GM12878 (cell line): ENCODE measurements around the gene ASF1B. TPM values are rescaled to one million over a fixed set of nuclear protein-coding genes. Genes with fewer than 3 reads are reported as not detected.
"Not testable (repeated sequence)": the region's sequence is repeated elsewhere in the genome, so short reads cannot be mapped to it uniquely, and the experiment has no call there.

Experiments
- ATAC-seq: fragments of 200-7000 bp; cut with Tn5 transposase; 3 replicates; pipeline ENCODE4 v1.9.1; 2020; ENCODE audit warnings: mild to moderate bottlenecking, moderate library complexity
- BruUV-seq: library from RNA; stranded (reverse); fragments of 400-500 nt; replicated peaks from 2 replicates; lab custom pipeline; 2021; lab: Mats Ljungman, UMichigan
- CTCF ChIA-PET: fragments of 300-600 bp; sonication (Branson Sonifier 250); formaldehyde crosslinking; extraction: SDS; loops from one replicate; lab custom pipeline; 2021; ENCODE audit warnings: inconsistent platforms; lab: Yijun Ruan, JAX
- POLR2A ChIA-PET: fragments of 350-600 bp; formaldehyde crosslinking; extraction: SDS; loops from one replicate; lab custom pipeline; 2021; ENCODE audit warnings: inconsistent platforms; lab: Charles Lee
- RAD21 ChIA-PET: fragments of 300-600 bp; sonication (Branson Sonifier 250); formaldehyde crosslinking; loops from one replicate; lab custom pipeline; 2023; ENCODE audit warnings: antibody characterized with exemption; ENCODE audit not compliant: unreplicated experiment; lab: Charles Lee
- SMC1A ChIA-PET: fragments of 300-600 bp; sonication (Branson Sonifier 250); formaldehyde crosslinking; loops from one replicate; lab custom pipeline; 2023; ENCODE audit not compliant: unreplicated experiment, uncharacterized antibody; lab: Charles Lee
- DNase-seq: peaks from one replicate; pipeline ENCODE4 v3.0.0-alpha.2; 2011; ENCODE audit warnings: low read depth, low spot score
- FAIRE-seq: peaks from 3 replicates; lab custom pipeline; 2011; peaks lifted over from hg19 to GRCh38; lab: Jason Lieb, UNC
- H2AFZ ChIP-seq: 2 replicates; pipeline ENCODE4 v1.6.0; 2011; ENCODE audit warnings: low read depth, low read length, control low read depth; ENCODE audit not compliant: control insufficient read depth
- H3K27ac ChIP-seq: 2 replicates; pipeline ENCODE4 v1.5.1; 2011; ENCODE audit warnings: control low read depth; ENCODE audit not compliant: control insufficient read depth, insufficient read depth
- H3K27me3 ChIP-seq, 2 experiments: replicated peaks in 1 of 2; 2 replicates each; pipeline versions ENCODE4 v1.6.0 to v1.6.1; 2011; ENCODE audit warnings: low read length in 1 of 2; ENCODE audit not compliant: control insufficient read depth in 2 of 2, insufficient read depth in 2 of 2
- H3K36me3 ChIP-seq, 2 experiments: 2 replicates each; pipeline ENCODE4 v1.5.1; 2011; ENCODE audit warnings: low read length in 1 of 2; ENCODE audit not compliant: control insufficient read depth in 2 of 2, insufficient read depth in 2 of 2
- H3K4me1 ChIP-seq: 2 replicates; pipeline ENCODE4 v1.6.1; 2011; ENCODE audit warnings: mild to moderate bottlenecking, low read length, moderate library complexity, mixed read lengths; ENCODE audit not compliant: control insufficient read depth, insufficient read depth
- H3K4me2 ChIP-seq: 2 replicates; pipeline ENCODE4 v1.6.0; 2011; ENCODE audit warnings: control low read depth; ENCODE audit not compliant: control insufficient read depth, insufficient read depth
- H3K4me3 ChIP-seq: fragments of 200-600 bp; sonication (generic); 2 replicates; pipeline ENCODE4 v1.5.1; 2016
- H3K79me2 ChIP-seq: 2 replicates; pipeline ENCODE4 v1.6.0; 2011; ENCODE audit warnings: low read length; ENCODE audit not compliant: control insufficient read depth, insufficient read depth
- H3K9ac ChIP-seq: 2 replicates; pipeline ENCODE4 v1.8.0; 2011; ENCODE audit warnings: low read length, control low read depth, mixed read lengths; ENCODE audit not compliant: control insufficient read depth, insufficient read depth
- H3K9me3 ChIP-seq: replicated peaks from 3 replicates; pipeline ENCODE4 v1.5.1; 2011; ENCODE audit warnings: mild to moderate bottlenecking, low read length; ENCODE audit not compliant: control insufficient read depth, insufficient read depth
- H4K20me1 ChIP-seq: 2 replicates; pipeline ENCODE4 v1.6.0; 2011; ENCODE audit not compliant: control insufficient read depth, insufficient read depth
- CEBPB ChIP-seq, 2 experiments: fragments of 150-350 bp in 1 of 2; IDR thresholded peaks; 2 replicates each; pipeline ENCODE4 v1.6.1; 2012 to 2014; ENCODE audit warnings: low read depth in 2 of 2, low read length in 2 of 2, borderline replicate concordance in 1 of 2, inconsistent platforms in 1 of 2
- EZH2 ChIP-seq: IDR thresholded peaks from 2 replicates; pipeline ENCODE4 v1.6.1; 2012; ENCODE audit warnings: low read depth, mild to moderate bottlenecking, control low read depth, inconsistent platforms, low read length, borderline replicate concordance; ENCODE audit not compliant: control insufficient read depth
- JUND ChIP-seq: IDR thresholded peaks from 2 replicates; pipeline ENCODE4 v1.6.1; 2012; ENCODE audit warnings: low read depth, mild to moderate bottlenecking, low read length, improper control_type of control experiment, moderate library complexity
- NR2C2 ChIP-seq: IDR thresholded peaks from 2 replicates; pipeline ENCODE4 v1.6.1; 2011; ENCODE audit warnings: borderline replicate concordance, low read depth; ENCODE audit not compliant: control insufficient read depth, insufficient read length
- RCOR1 ChIP-seq: conservative IDR thresholded peaks from 2 replicates; pipeline ENCODE4 v1.6.1; 2012; ENCODE audit warnings: low read depth, low read length, improper control_type of control experiment
- RFX5 ChIP-seq: IDR thresholded peaks from 2 replicates; pipeline ENCODE4 v1.6.1; 2011; ENCODE audit warnings: low read depth, low read length, improper control_type of control experiment
- YY1 ChIP-seq: IDR thresholded peaks from 2 replicates; pipeline ENCODE4 v1.6.1; 2011; ENCODE audit warnings: low read depth, mild to moderate bottlenecking, low read length
- WGBS: methylation state at CpG from one replicate; pipeline ENCODE4 v1.1.6; 2016; ENCODE audit warnings: low lambda C conversion rate; ENCODE audit not compliant: insufficient replicate concordance, insufficient coverage; ENCODE audit errors: missing lambda C conversion rate; 5-methylcytosine and 5-hydroxymethylcytosine counted together
- in situ Hi-C: fragments of 300-500 bp; cut with MboI; formaldehyde crosslinking; loops from 9 replicates; pipeline ENCODE4 v1.14.3; 2018; ENCODE audit warnings: mixed read lengths
- intact Hi-C: fragments of 100-400 bp; cut with micrococcal nuclease; formaldehyde crosslinking; loops from one replicate; pipeline ENCODE4 v1.14.2; 2022; ENCODE audit not compliant: unreplicated experiment
- polyA plus RNA-seq, 11 experiments: library from polyadenylated mRNA; depleted of rRNA in 4 of 11; unstranded in 6 of 11; stranded (reverse) in 5 of 11; fragments of >200 nt; fragmentation: Nextera tagmentation in 4 of 11; fragmentation: Illumina TruSeq in 1 of 11; extraction: Ambion mirVana in 4 of 11; extraction: Trizol in 1 of 11; gene quantifications; 1 replicate in 1 of 11; 2 replicates in 10 of 11; pipeline versions ENCODE4 v1.2.1 to v1.2.3, GENCODE V29; 2011 to 2016; ENCODE audit warnings: inconsistent platforms in 2 of 11, missing spikeins in 2 of 11, low read depth in 1 of 11
- total RNA-seq, 4 experiments: library from RNA; depleted of rRNA in 3 of 4; stranded (reverse); fragments of >200 nt in 3 of 4; fragmentation: Illumina TruSeq in 1 of 4; extraction: Trizol in 1 of 4; gene quantifications; 2 replicates each; pipeline versions ENCODE4 v1.2.1 to v1.2.3, GENCODE V29; 2013 to 2021
- TF ChIP-seq, protein P1 (sequence below), 3 experiments: IDR thresholded peaks in 2 of 3; conservative IDR thresholded peaks in 1 of 3; 2 replicates each; pipeline ENCODE4 v1.5.1; 2011; ENCODE audit warnings: low read depth in 3 of 3, low read length in 3 of 3, mild to moderate bottlenecking in 3 of 3, control low read depth in 2 of 3, moderate library complexity in 2 of 3, inconsistent platforms in 1 of 3, mixed read lengths in 1 of 3; ENCODE audit not compliant: control insufficient read depth in 2 of 3, insufficient read depth in 1 of 3; ENCODE audit errors: extremely low read depth in 1 of 3
- TF ChIP-seq, protein P2 (sequence below): fragments of 450-650 bp; IDR thresholded peaks from 2 replicates; pipeline ENCODE4 v1.6.1; 2017; ENCODE audit warnings: low read depth, mild to moderate bottlenecking, moderate library complexity
- TF ChIP-seq, protein P3 (sequence below): fragments of 450-650 bp; IDR thresholded peaks from 2 replicates; pipeline ENCODE4 v1.6.1; 2017; ENCODE audit warnings: mild to moderate bottlenecking

Gene ASF1B
- total and polyA plus RNA-seq, 10 of the 15 experiments (the other 5 are each of a cell fraction or from before 2014, with no cell fraction given) = 10.4 to 217 (median 90.2) TPM

DNA sequence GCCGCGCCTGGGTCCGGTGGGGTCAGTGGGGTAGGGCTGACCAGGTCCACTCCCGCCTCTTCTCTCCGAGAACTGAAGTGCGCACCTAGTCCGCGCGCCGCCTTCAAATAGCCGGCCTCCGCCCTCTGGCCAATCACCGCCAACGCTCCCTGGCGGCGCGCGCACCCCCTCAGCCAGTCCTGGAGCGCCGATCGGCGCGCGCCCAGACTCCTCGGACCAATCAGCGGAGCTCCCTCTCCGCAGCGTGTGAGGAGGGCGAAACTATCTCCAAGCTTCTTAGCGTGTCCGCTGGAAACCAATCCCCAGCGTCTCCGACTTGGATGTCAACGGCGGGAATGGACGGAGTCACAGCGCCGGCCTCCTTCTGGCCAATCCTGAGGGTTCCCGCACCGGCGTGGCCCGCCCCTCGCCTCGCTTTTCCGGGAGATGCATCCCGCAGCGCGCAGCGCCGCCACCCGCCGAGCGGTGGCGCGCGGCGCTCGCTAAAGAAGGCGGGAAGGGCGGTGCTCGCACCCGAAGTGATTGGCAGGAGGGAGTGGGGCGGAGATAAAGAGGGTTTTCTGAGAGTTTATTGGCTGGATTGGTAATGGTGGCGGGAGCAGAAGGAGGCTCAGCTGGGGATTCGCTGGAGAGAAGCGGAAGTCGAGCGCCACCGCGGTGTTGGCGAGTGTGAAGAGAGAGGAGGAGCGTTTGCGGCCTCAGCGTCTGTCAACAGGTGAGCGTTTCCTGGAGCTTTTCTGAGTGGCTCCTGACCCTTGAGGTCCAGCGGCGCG is at the start of gene ASF1B (continued):
- TF ChIP-seq CEBPB (IDR thresholded peaks at IDR 0.05; ENCODE audit: borderline replicate concordance in 1 of 2, low read depth in 2 of 2, low read length in 2 of 2) = no peak
- no peak for TF ChIP-seq JUND
- no peak for TF ChIP-seq EZH2
- TF ChIP-seq RFX5 = peak; percentile 89
- TF ChIP-seq, protein P1, sequence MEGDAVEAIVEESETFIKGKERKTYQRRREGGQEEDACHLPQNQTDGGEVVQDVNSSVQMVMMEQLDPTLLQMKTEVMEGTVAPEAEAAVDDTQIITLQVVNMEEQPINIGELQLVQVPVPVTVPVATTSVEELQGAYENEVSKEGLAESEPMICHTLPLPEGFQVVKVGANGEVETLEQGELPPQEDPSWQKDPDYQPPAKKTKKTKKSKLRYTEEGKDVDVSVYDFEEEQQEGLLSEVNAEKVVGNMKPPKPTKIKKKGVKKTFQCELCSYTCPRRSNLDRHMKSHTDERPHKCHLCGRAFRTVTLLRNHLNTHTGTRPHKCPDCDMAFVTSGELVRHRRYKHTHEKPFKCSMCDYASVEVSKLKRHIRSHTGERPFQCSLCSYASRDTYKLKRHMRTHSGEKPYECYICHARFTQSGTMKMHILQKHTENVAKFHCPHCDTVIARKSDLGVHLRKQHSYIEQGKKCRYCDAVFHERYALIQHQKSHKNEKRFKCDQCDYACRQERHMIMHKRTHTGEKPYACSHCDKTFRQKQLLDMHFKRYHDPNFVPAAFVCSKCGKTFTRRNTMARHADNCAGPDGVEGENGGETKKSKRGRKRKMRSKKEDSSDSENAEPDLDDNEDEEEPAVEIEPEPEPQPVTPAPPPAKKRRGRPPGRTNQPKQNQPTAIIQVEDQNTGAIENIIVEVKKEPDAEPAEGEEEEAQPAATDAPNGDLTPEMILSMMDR (IDR thresholded peaks at IDR 0.05 in 2 of 3, conservative IDR thresholded peaks at IDR 0.05 in 1 of 3; ENCODE audit: control insufficient read depth in 2 of 3, extremely low read depth in 1 of 3, insufficient read depth in 1 of 3, low read depth in 3 of 3, low read length in 3 of 3) = peak; percentile 84 to 98 (median 95)
- no peak for TF ChIP-seq NR2C2
- peak; percentile 7; the same call in 1 of the 2 replicates for TF ChIP-seq YY1
- TF ChIP-seq, protein P2, sequence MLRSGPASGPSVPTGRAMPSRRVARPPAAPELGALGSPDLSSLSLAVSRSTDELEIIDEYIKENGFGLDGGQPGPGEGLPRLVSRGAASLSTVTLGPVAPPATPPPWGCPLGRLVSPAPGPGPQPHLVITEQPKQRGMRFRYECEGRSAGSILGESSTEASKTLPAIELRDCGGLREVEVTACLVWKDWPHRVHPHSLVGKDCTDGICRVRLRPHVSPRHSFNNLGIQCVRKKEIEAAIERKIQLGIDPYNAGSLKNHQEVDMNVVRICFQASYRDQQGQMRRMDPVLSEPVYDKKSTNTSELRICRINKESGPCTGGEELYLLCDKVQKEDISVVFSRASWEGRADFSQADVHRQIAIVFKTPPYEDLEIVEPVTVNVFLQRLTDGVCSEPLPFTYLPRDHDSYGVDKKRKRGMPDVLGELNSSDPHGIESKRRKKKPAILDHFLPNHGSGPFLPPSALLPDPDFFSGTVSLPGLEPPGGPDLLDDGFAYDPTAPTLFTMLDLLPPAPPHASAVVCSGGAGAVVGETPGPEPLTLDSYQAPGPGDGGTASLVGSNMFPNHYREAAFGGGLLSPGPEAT = no peak; the same call in 1 of the 2 replicates
- TF ChIP-seq, protein P3, sequence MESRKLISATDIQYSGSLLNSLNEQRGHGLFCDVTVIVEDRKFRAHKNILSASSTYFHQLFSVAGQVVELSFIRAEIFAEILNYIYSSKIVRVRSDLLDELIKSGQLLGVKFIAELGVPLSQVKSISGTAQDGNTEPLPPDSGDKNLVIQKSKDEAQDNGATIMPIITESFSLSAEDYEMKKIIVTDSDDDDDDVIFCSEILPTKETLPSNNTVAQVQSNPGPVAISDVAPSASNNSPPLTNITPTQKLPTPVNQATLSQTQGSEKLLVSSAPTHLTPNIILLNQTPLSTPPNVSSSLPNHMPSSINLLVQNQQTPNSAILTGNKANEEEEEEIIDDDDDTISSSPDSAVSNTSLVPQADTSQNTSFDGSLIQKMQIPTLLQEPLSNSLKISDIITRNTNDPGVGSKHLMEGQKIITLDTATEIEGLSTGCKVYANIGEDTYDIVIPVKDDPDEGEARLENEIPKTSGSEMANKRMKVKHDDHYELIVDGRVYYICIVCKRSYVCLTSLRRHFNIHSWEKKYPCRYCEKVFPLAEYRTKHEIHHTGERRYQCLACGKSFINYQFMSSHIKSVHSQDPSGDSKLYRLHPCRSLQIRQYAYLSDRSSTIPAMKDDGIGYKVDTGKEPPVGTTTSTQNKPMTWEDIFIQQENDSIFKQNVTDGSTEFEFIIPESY = no peak
- TF ChIP-seq RCOR1 = peak; percentile 46; the same call in 1 of the 2 replicates

DNA sequence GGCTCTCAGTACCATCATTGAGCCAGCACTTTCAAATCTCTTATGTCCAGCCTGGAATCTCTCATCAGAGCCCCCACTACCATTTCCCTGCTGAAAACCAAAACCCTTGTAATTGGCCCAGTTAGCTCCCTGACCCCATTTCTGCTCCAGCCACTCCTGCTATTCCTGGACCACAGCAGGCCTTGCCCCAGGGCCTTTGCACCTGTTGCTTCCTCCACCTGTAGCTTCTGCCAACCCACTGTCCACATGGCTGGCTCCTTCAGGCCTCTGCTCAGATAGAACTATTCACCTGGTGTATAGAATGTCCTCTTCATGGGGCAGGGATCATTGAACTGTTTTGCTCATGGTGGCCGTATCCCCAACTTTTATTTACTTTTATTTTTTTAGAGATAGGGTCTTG is 49.3 kb upstream of the ASF1B start:
- H2AFZ ChIP-seq, H3K4me2 ChIP-seq, RAD21 ChIA-PET, H3K27ac ChIP-seq, in situ Hi-C loops, H3K79me2 ChIP-seq, H3K36me3 ChIP-seq, H4K20me1 ChIP-seq, FAIRE-seq, H3K27me3 ChIP-seq, intact Hi-C loops, BruUV-seq, SMC1A ChIA-PET, H3K4me3 ChIP-seq, ATAC-seq, DNase-seq, H3K9me3 ChIP-seq, H3K9ac ChIP-seq, CTCF ChIA-PET, H3K4me1 ChIP-seq: not testable (repeated sequence)
- POLR2A ChIA-PET = interaction anchor here (0.6 kb wide), 1 partner anchor 107 kb away, joined by 3 read pairs; no protein-coding TSS in a partner anchor
- WGBS = 60% methylated on average over 1 of the region's 1 CpG
